Measurements from ENCODE around the gene C17orf67.

Gene C17orf67

DNA sequence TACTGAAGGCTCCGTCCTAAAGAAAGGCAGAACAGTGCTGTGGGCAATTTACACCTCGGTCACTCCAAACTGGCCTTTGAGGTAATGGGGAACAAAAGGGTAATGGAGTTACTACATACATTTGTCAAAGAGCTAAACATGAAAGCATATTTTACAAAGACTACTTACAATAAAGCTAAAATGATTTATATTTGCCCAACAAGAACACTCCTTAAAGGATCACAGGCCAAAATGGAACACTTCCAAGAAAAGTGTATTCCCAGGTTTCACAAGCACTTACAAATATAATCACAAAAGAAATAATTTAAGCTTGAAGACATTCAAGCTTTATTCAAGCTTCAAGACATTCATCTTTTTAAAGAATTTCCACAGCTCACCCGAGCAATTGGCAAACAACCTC, 29.3 kb downstream of the C17orf67 start:
- no peak for DNase-seq

DNA sequence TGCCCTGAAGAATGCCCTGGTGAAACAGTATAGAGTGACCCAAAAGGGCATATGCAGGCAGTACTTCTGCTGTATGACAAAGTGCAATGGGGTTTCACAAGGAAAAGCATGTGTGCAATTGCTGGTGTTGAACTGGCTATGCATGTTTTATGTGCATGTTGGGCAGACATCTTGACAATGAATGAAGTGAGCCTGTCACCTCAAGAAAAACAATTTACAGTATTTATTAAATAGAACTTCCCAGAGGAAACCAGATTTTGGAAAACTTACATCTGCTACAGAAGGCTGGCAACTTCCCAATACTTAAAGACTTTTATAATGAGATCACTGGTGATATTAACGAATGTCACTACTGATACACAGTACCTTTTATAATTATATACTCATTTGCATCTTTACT, 30.6 kb downstream of the C17orf67 start:
- no peak for DNase-seq

GRCh38 chr17:56801459-56802178, 32.1 kb downstream of the C17orf67 start:
- no peak for DNase-seq

DNA sequence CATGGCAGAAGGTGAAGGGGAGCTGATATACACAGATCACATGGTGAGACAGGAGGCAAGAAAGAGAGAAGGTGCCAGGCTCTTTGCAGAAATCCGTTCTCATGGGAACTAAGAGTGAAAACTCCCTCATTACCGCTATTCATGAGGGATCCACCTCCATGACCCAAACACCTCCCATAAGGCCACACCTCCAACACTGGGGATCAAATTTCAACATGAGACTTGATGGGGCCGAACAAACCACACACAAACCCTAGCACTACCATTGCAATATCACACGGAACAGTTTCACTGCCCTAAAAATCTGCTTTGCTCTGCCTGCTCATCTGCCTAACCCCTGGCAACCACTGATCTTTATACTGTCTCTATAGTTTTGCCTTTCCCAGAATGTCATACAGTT, 34.8 kb downstream of the C17orf67 start:
- no peak for DNase-seq

DNA sequence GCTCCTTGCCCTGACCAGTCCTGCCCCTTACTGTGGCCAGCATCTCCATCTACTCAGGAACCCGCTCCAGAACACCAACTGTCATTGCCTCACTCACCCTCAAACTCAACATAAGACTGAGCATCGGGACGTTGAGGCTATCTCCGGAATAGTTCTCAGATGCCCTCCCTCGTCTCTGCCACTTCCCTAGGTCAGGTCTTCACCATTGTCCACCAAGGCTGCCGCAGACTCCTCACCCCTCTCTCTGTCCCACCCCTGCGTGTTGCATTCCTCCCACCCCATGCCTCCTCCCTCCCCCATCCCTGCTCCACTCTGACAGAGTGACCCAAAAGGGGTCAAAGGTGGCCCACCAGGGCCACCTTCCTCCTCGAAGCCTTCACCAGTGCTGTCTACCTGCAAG, 37.2 kb downstream of the C17orf67 start:
- DNase-seq = no peak

DNA sequence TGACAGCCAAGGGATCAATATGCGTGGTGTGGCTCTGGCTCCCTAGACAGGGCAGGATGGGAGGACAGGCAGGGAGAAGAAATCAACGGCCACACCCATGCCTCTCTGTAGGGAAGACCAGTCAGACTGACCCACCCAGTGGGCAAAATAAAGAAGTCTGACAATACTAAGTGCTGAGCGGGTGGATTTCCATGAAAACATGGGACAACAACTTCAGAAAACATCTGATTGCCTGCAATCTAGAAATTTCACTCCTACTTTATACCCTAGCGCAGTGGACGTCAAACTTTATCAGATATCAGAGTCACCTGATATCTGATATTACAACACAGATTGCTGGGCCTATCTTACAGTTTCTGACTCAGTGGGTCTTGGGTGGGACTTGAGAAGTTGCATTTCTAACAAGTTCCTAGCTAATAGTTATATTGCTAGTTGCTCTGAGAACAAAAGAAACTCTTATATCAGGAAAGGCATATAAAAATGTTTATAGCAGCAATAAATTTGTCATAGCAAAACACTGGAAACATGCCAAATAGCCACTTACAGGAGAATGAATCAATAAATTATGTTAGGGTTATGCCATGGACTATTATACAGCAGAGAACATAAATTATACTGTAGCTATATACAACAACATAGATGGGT, 38.4 kb downstream of the C17orf67 start:
- no peak for DNase-seq

DNA sequence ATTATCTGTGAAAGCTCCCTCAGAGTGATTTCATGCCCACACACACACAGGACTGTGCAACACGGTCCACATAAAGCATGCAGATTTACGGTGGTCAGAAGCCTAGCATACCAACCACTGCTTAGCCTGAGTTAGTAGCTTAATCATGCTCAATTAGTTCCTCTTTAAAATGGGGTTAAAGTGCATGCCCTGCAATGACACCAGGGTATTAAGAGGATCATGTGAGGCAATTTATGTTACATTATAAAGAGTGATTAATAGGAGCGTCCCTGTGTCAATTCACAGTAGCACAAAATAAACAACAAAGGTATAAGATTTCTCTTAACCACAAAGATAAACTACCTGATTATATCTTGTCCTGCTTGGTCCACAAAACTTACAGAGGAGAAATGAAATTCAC, 39.8 kb downstream of the C17orf67 start:
- DNase-seq = no peak

GRCh38 chr17:56793531-56793930, 40.2 kb downstream of the C17orf67 start:
- DNase-seq = no peak

GRCh38 chr17:56792267-56792666, 41.5 kb downstream of the C17orf67 start:
- DNase-seq = no peak

- no peak for DNase-seq
Observed at GRCh38 chr17:56786989-56787482, 46.7 kb downstream of the C17orf67 start.

- DNase-seq = no peak
Observed at GRCh38 chr17:56785997-56786680, 47.6 kb downstream of the C17orf67 start.

- no peak for DNase-seq
Observed at GRCh38 chr17:56785405-56785804, 48.3 kb downstream of the C17orf67 start.

DNA sequence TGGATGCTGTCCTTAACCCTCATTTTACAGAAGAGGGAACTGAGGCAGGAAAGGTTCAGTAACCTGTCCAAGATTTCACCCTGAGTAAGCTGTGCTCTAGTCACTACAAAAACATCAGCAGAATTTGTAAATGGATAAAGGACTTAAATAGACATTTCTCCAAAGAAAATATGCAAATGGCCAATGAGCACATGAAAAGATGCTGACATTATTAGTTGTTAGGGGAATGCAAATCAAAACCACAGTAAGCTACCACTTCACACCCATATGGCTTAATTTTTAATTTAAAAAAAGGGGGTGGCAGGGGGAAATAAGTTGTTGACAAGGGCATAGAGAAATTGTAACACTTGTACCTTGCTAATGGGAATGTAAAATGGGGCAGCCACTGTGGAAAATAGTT, 51.4 kb downstream of the C17orf67 start:
- no peak for DNase-seq

DNA sequence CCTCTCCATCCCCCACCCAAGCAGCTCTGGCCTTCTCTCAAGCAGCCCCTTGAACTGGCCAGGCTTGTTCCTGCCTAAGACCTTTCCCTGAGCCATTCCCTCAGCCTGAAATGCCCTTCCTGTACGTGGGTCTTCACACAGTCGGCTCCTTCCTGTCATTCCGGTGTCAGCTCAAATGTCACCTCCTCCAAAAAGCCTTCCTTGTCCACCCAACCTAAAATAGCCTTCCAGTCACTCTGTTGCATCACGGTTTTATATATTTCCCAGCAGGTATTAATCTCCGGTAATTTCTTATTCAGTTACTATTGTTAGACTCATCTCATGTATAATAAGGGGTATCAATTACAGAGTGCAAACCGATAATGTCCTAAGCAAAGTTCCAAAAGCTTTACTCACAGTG, 51.8 kb downstream of the C17orf67 start:
- DNase-seq = no peak

- peak; percentile 53 for DNase-seq
Observed at GRCh38 chr17:56779898-56780777, 53.6 kb downstream of the C17orf67 start.

DNA sequence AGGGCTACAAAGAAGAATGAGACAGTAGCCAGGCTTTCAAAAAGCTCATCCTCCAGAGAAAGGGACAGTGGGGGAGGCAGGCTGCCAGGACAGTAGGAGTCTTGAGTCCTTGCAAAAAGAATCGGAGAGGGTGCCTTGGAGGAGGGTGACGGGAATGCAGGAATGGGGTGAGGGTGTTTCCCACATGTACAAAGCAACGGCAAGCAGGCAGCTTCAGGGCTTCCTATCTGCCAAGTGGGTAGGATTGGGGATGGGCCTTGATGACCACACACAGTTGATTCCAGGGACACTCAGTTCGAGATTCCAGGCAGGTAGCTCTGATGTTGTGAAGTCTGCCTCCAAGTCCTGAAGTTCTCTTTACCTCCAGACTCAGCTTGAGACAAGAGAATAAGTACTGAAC, 54.4 kb downstream of the C17orf67 start:
- DNase-seq = no peak

- DNase-seq = no peak
Observed at GRCh38 chr17:56778898-56779297, 54.8 kb downstream of the C17orf67 start.

DNA sequence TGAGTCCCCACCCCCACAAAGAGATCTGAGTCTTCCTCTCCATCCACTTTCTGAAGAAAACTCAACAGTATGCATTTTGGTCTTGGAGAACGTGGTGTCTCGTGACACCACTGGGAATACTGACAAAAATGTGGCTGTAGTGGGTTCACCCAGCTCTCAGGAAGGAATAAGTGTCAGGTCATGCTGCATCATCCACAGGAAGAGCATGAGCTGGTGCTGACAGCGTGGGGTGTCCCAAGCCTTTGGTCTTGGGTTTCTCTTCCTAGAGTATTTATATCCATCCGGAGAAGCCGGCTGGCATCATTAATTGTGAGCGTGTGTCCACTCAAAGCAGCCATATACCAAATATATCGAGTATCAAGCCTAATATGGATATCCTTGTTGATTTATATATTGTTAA, 55.9 kb downstream of the C17orf67 start:
- no peak for DNase-seq

DNA sequence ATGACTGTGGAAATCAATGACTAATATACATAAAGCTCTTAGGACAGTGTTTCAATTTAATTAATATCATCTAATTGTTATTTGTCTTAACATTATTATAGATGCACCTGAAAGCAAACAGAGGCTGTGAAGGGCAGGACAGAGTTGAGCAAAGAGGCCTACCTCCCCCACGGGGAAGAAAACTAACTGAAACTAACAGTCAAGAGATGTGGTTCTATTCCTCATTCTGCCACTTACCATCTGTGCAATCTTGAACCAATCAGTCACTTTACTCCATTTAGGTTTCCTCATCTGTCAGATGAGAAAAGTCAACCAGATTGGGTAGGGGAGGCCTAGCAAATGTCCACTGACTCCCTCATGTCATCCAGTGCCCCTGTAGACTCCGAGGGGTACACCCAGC, 59.1 kb downstream of the C17orf67 start:
- DNase-seq = no peak

GRCh38 chr17:56773124-56773523, 60.6 kb downstream of the C17orf67 start:
- no peak for DNase-seq

DNA sequence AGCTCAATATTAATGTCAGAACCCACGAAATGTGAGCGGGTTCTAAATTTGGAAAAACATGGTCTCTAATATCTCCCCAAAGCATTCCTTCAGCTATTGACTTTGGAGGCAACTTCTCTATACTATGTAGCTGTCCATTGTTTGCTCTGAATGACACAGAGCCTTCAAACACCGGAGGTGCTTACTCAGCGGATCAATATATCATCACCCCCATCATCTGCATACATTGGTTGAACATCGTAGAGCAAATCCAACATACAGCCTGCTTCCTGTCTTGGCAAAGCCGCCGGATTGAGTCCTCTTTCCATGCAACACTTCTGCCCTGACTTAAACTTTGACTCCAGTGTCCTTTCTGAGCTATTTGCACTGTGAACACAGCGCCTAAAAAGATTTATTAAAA, 61.3 kb downstream of the C17orf67 start:
- DNase-seq = no peak

DNA sequence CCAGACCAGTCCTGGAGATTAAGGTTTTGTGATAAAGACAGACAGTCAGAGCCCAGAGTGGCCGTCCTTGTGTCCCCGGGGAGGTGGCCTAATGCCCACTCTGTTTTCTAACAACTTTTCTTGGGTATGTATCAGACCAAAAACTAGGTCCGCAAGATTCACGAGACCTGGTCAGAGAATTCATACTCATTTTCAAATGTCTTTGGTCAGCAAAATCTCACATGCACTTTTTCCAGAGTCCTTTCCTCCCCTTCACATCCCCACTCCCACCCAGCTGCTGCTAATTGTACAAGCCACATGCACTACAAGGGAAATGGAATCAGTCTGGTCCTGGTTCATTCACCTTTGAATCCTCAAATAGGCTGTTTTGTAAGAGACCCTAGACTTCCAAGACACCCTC, 61.7 kb downstream of the C17orf67 start:
- DNase-seq = no peak

DNA sequence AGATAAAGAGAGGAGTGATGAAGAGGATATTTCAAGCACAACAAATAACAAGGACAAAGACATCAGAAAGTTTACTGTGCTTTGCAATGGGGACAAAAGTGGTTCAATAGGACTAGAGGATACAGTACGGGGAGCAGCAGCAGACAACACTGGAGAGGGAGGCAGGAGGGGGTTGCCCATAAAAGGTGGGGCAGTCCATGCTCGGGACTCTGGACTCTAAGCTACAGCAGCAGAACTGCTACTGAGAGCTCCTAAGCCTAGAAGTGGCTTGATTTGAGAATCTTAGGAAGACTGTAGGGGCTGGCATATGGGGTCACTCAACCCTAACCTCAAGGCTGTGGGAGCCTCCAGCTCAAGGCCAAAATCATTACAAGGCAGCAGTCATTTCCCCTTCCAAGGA, 62.2 kb downstream of the C17orf67 start:
- no peak for DNase-seq
